ENCODE data around the gene STARD10. TPM values are rescaled to one million over a fixed set of nuclear protein-coding genes. Genes with fewer than 3 reads are reported as not detected.
A peak's percentile ranks its signal among the peaks of the same experiment; 100 is the strongest.

STARD10 gene
- total RNA-seq, 4 donors from 2014 or later: 42.2 to 83.1 (median 49.4) TPM

DNA sequence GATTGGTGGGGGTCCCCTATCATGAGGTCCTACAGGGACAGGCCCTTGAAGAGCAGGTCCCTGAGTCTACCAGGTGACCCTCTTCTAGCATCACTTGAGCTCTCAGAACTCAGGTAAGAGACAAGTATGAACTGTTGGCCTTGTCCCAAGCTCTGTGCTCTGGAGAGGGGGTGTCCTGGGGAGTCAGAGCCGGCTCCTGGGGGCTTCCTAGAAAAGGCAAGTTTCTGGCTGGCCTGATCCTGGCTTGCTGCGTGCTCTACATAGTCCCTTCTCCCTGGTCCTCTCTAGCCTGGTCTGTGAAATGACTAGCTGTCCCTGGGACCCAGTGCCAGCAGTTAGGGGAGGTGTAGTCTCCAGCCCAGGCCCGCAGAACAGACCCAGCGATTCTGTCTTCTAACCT is 31.8 kb upstream of the STARD10 start:
- H3K27ac ChIP-seq: no peak overlapping the region
- H3K4me1 ChIP-seq: peaks cover 12 to 30% (median 16%) of the 10 kb centered on the region in 3 donors
- WGBS, 2 donors: 56% methylated on average over 2 of the region's 4 CpGs; no CpG with 5 or more reads in 1 of the 2 donors
- no peaks in the 10 kb centered on the region for H3K27me3 ChIP-seq
- H3K36me3 ChIP-seq: peaks cover 0 to 80% (median 4%) of the 10 kb centered on the region in 3 donors
- no peaks in the 10 kb centered on the region for H3K9me3 ChIP-seq
- TF ChIP-seq, protein P1, sequence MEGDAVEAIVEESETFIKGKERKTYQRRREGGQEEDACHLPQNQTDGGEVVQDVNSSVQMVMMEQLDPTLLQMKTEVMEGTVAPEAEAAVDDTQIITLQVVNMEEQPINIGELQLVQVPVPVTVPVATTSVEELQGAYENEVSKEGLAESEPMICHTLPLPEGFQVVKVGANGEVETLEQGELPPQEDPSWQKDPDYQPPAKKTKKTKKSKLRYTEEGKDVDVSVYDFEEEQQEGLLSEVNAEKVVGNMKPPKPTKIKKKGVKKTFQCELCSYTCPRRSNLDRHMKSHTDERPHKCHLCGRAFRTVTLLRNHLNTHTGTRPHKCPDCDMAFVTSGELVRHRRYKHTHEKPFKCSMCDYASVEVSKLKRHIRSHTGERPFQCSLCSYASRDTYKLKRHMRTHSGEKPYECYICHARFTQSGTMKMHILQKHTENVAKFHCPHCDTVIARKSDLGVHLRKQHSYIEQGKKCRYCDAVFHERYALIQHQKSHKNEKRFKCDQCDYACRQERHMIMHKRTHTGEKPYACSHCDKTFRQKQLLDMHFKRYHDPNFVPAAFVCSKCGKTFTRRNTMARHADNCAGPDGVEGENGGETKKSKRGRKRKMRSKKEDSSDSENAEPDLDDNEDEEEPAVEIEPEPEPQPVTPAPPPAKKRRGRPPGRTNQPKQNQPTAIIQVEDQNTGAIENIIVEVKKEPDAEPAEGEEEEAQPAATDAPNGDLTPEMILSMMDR (IDR thresholded peaks at IDR 0.05): no peak
- no peak for TF ChIP-seq POLR2A (IDR thresholded peaks at IDR 0.05)
- intact Hi-C loops (cut with DNase I): no loop called here
- H3K4me3 ChIP-seq: no peak overlapping the region
- no peak for DNase-seq

DNA sequence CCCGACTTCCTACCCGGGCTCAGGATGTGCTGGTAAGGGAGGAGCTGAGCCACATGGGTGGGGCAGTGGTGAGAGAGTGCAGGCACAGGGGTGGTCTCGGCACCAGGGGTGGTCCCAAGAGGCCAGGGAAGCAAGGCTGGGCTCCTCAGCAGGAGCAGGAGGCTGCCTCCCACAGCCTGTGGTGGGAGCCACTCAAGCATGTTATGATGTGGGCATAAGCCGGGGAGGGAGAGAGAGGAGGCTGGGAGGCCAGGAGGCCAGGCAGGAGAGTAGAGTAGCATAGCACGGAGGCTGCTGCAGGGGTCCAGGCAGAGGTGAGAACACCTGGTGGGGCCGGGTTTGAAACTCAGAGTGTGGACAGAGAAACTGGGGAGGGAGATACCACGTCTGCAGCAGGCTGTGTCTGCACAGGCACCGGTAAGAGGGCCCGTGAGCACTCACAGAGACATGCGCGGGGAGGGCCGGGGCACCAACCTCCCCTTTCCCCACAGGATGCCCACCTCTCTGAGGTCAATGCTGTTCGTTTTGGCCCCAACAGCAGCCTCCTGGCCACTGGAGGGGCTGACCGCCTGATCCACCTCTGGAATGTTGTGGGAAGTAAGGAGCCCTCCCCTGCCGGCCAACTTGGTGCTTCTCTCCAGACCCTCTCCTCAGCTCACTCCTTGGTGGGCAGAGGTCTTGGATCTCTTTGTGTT is 31.1 kb upstream of the STARD10 start:
- TF ChIP-seq, protein P1 (IDR thresholded peaks at IDR 0.05): no peak
- TF ChIP-seq POLR2A (IDR thresholded peaks at IDR 0.05): no peak
- peaks cover 14 to 37% (median 21%) of the 10 kb centered on the region in 3 donors for H3K4me1 ChIP-seq
- no peaks in the 10 kb centered on the region for H3K27me3 ChIP-seq
- 71 to 80% methylated on average over 10 of the region's 15 CpGs for WGBS, 2 donors
- H3K27ac ChIP-seq: peak overlapping the region in 1 of 4 donors; percentile 9
- no peak for DNase-seq
- intact Hi-C loops (cut with DNase I): no loop called here
- H3K36me3 ChIP-seq: peaks cover 3 to 75% (median 4%) of the 10 kb centered on the region in 3 donors
- no peak overlapping the region for H3K4me3 ChIP-seq
- H3K9me3 ChIP-seq: no peaks in the 10 kb centered on the region

DNA sequence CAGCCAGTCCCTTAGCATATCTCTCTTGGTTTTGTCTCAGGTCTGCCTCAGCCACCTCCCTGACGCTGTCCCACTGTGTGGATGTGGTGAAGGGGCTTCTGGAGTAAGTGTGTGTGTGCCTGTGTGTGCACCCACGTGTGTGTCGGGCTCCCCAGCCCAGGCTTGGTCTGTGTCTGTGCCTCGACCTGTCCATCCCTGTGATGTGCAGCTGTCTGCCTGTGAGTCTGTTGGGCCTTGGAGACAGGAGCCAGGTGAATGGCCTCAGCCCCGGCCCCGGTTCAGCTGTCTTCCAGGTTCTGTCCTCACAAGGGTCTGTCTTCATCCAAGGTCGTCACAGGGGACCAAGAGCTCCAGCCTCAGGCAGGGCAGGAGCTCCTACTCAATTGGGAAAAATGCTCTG is 30.2 kb upstream of the STARD10 start:
- intact Hi-C loops (cut with DNase I): no loop called here
- WGBS, 2 donors: 65 to 76% methylated on average over 4 to 5 of the region's 7 CpGs

DNA sequence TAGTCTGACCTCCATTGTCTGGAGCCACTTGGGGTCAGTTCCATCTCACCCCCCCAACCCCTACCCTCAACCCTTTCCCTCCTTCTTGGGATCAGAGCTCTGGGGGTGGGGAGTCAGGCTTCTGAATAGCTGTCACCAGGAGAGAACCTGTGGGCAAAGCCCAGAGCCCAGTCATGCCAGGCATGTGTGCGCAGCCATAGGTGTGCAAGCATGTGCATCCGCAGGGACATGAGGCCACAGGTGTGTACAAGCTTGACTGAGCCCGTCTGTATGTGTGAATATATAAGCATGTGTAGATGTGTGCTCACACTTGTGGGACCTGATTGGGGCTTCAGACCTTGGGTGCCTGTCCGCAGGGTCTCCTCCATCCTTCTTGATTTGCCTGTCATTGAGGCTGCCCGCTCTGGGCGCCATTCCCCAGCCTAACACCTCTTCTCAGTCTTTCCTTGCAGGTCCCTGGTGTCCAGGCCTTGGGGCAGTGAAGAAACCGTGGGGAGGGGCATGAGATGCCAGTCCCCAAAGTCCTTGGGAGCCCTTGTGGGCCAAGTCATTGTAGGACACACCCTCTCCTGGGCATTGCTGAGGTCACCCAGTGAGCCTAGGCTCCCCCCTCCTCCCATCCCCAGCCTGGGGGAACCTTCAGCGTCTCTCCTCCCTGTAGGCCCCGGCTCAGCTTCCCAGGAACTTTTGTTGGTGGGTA is 29.4 kb upstream of the STARD10 start:
- intact Hi-C loops (cut with DNase I): no loop called here
- TF ChIP-seq, protein P1 (IDR thresholded peaks at IDR 0.05): no peak
- no peak for TF ChIP-seq POLR2A (IDR thresholded peaks at IDR 0.05)
- Histone ChIP-seq H3K9me3 (no peaks in the 10 kb centered on the region), H3K4me3 (no peak overlapping the region), H3K36me3 (peaks cover 4 to 75% (median 11%) of the 10 kb centered on the region in 3 donors), H3K27ac (peak overlapping the region in 2 of 4 donors; percentile 51 to 89), H3K27me3 (no peaks in the 10 kb centered on the region), H3K4me1 (peaks cover 14 to 34% (median 17%) of the 10 kb centered on the region in 3 donors)
- WGBS, 2 donors: 86 to 89% methylated on average over 3 to 6 of the region's 9 CpGs
- no peak for DNase-seq

More for the DNA sequence above, 30.2 kb upstream of the STARD10 start:
- H3K27ac ChIP-seq: no peak overlapping the region
- no peak for TF ChIP-seq POLR2A (IDR thresholded peaks at IDR 0.05)
- TF ChIP-seq, protein P1 (IDR thresholded peaks at IDR 0.05): no peak
- H3K9me3 ChIP-seq: no peaks in the 10 kb centered on the region
- no peaks in the 10 kb centered on the region for H3K27me3 ChIP-seq
- peaks cover 14 to 40% (median 21%) of the 10 kb centered on the region in 3 donors for H3K4me1 ChIP-seq
- no peak for DNase-seq
- H3K36me3 ChIP-seq: peaks cover 3 to 75% (median 4%) of the 10 kb centered on the region in 3 donors
- H3K4me3 ChIP-seq: no peak overlapping the region

Data from esophagus squamous epithelium (tissue), 5 donors.